ENCODE measurements around the gene LSM7. TPM values are rescaled to one million over a fixed set of nuclear protein-coding genes. Genes with fewer than 3 reads are reported as not detected.
A peak's percentile ranks its signal among the peaks of the same experiment; 100 is the strongest.

Gene LSM7
- total RNA-seq, 2 donors from 2014 or later = 115 to 140 TPM

DNA sequence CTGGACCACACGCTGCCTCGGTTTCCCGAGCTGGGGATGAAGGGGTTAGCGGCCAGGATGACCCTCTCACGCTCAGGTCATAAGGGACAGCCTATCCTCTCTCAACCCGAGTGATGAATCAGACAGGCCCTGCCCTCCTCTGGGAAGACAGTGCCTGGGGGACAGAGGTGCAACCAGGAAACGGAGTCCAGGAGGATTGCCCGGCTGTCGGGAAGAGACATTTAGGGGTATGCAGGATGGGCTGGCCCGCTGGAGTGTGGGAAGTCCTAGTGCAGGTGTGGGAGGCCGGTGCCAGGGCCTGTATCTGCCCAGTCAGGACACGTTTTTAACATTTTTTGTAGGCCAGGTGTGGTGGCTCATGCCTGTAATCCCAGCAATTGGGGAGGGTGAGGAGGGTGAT is 8.3 kb downstream of the LSM7 start:
- peaks cover 4 to 8% of the 10 kb centered on the region in 2 donors for H3K9me3 Mint-ChIP-seq
- no peak for DNase-seq (ENCODE audit: low spot score in 2 of 2)
- H3K36me3 Mint-ChIP-seq = peaks cover 6 to 8% of the 10 kb centered on the region in 2 donors
- no peak overlapping the region for H3K27ac Mint-ChIP-seq
- ATAC-seq = no peak

GRCh38 chr19:2319551-2319950 is 8.8 kb downstream of the LSM7 start:
- no peak for ATAC-seq
- Mint-ChIP-seq H3K9me3 (peaks cover 9 to 13% of the 10 kb centered on the region in 2 donors), H3K36me3 (peaks cover 11 to 13% of the 10 kb centered on the region in 2 donors), H3K27ac (no peak overlapping the region)
- no peak for DNase-seq (ENCODE audit: low spot score in 2 of 2)

DNA sequence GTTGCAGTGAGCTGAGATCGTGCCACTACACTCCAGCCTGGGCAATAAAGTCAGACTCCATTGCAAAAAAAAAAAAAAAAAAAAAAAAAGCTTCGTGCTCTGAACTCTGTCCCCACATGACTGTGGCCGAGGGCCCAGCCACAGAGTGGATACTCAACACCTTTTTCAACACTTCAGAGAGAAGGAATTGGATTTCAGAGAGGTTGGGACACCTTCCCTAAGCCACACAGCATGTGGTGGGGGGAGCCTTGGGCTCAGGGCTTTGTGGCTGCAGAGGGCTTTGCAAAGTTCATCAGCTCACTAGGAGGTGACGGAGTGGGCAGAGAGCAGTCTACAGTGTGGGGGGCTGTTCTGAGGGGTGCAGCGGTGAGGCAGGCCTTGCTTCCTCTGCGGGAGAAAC is 9.5 kb downstream of the LSM7 start:
- peaks cover 10 to 15% of the 10 kb centered on the region in 2 donors for H3K9me3 Mint-ChIP-seq
- no peak overlapping the region for H3K27ac Mint-ChIP-seq
- DNase-seq (ENCODE audit: low spot score in 2 of 2) (no peak), ATAC-seq (peak in 1 of 2 donors; percentile 10)
- H3K36me3 Mint-ChIP-seq = peaks cover 12 to 15% of the 10 kb centered on the region in 2 donors

- no peak for DNase-seq (ENCODE audit: low spot score in 2 of 2)
- H3K36me3 Mint-ChIP-seq = peaks cover 12 to 15% of the 10 kb centered on the region in 2 donors
- H3K9me3 Mint-ChIP-seq = peaks cover 10 to 15% of the 10 kb centered on the region in 2 donors
- ATAC-seq = no peak
- H3K27ac Mint-ChIP-seq = no peak overlapping the region
Measured at GRCh38 chr19:2317756-2318155, 10.6 kb downstream of the LSM7 start.

- Mint-ChIP-seq H3K9me3 (peaks cover 10 to 15% of the 10 kb centered on the region in 2 donors), H3K36me3 (peaks cover 12 to 15% of the 10 kb centered on the region in 2 donors), H3K27ac (no peak overlapping the region)
- DNase-seq (ENCODE audit: low spot score in 2 of 2) (no peak), ATAC-seq (no peak)
Measured at GRCh38 chr19:2317300-2317699, 11.1 kb downstream of the LSM7 start.

DNA sequence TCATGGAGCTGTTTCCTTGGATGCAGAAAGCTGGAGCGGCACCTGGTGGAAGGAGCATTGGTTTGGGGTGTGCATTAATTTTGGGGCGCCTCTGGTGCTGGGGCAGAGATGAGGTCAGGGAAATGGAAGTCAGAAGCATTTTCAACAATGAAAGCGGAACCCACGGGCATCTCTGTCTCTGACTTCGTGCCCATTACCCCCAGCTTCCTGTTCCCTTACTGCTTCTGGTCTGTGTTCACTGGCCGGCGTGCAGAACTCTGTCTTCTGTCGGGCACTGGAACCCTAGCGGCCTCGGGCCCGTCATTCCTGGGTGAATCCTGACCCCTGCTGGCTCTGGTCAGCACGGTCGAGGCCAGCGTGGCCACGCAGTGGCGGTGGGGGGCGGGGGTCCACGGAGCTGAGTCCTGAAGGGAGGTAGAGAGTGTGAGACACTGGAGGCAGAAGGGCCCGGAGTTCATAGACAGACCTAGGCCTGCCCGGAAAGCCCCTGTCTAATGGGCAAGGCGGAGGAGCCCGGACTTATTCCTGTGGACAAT is 12.5 kb downstream of the LSM7 start:
- H3K27ac Mint-ChIP-seq = no peak overlapping the region
- ATAC-seq (peak; percentile 59 to 75), DNase-seq (ENCODE audit: low spot score in 2 of 2) (peak in 1 of 2 donors; percentile 41)

GRCh38 chr19:2315121-2315817 is 13.1 kb downstream of the LSM7 start:
- Mint-ChIP-seq H3K9me3 (peaks cover 10 to 15% of the 10 kb centered on the region in 2 donors), H3K27ac (no peak overlapping the region), H3K36me3 (peaks cover 12 to 15% of the 10 kb centered on the region in 2 donors)
- ATAC-seq (no peak), DNase-seq (ENCODE audit: low spot score in 2 of 2) (no peak)

More for the DNA sequence above, 12.5 kb downstream of the LSM7 start:
- Mint-ChIP-seq H3K9me3 (peaks cover 10 to 15% of the 10 kb centered on the region in 2 donors), H3K36me3 (peaks cover 12 to 15% of the 10 kb centered on the region in 2 donors)

DNA sequence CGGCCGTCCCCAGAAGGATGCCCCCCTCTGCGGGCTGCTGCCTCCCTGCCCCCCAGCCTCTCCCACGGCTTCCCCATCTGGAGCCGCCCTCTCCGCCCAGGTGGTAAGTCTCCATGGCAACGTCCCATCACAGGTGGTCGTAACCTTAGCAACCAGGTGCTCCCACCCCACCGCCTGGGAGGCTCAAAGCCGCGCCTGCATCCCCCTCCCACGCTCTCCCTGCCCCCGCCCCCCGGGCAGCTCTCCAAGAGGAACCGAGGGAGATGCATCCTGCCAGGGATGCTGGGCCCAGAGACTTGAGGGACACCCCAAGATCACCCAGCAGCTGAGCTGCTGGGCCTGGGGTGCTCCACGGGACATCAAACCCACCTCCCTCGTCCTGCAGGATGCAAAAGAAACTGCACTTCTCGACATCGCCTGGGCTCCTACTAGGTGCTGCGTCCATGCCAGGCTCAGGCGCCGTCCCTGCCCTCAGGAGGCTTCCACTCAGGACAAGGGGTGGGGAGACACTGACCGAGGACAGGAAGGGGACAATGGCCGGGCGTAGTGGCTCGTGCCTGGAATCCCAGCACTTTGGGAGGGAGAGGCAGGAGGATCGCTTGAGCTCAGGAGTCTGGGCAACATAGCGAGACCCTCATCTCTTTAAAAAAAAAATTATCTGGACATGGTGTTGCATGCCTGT is 15.4 kb downstream of the LSM7 start:
- H3K27ac Mint-ChIP-seq = no peak overlapping the region
- no peak for ATAC-seq
- H3K36me3 Mint-ChIP-seq = peaks cover 15 to 19% of the 10 kb centered on the region in 2 donors
- no peak for DNase-seq (ENCODE audit: low spot score in 2 of 2)
- H3K9me3 Mint-ChIP-seq = peaks cover 10 to 15% of the 10 kb centered on the region in 2 donors

DNA sequence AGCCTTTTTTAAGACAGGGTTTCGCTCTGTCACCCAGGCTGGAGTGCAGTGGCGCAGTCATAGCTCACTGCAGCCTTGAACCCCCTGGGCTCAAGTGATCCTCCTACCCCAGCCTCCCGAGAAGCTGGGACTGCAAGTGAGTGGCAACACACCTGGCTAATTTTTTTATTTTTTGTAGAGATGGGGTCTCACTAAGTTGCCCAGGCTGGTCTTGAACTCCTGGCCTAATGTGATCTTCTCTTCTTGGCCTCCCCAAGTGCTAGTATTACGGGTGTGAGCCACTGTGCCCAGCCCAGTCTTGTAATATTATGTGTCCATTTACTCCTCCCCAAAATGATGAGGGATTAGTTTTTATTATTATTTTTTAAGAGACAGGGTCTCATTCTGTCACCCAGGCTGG is 17.3 kb downstream of the LSM7 start:
- no peak for DNase-seq (ENCODE audit: low spot score in 2 of 2)
- Mint-ChIP-seq H3K27ac (no peak overlapping the region), H3K36me3 (peaks cover 15 to 19% of the 10 kb centered on the region in 2 donors), H3K9me3 (peaks cover 10 to 15% of the 10 kb centered on the region in 2 donors)
- no peak for ATAC-seq

- ATAC-seq = no peak
Measured at GRCh38 chr19:2309734-2310362, 18.5 kb downstream of the LSM7 start.

GRCh38 chr19:2308114-2308556 is 20.3 kb downstream of the LSM7 start, which contains the start of gene LINGO3:
TSS of gene LINGO3 (minus strand) at chr19:2308154. CDS start at chr19:2291776, 16,378 bp downstream.
- H3K27ac Mint-ChIP-seq = no peak within 1 kb of the TSS
- H3K36me3 Mint-ChIP-seq = peaks cover 0 to 7% of the 10 kb centered on the region in 2 donors
- H3K9me3 Mint-ChIP-seq = no peaks in the 10 kb centered on the region
- ATAC-seq (peak in 1 of 2 donors; percentile 27), DNase-seq (ENCODE audit: low spot score in 2 of 2) (no peak)

More at GRCh38 chr19:2309734-2310362, 18.5 kb downstream of the LSM7 start:
- H3K27ac Mint-ChIP-seq = no peak overlapping the region
- H3K36me3 Mint-ChIP-seq = peaks cover 5 to 11% of the 10 kb centered on the region in 2 donors
- DNase-seq (ENCODE audit: low spot score in 2 of 2) = no peak
- H3K9me3 Mint-ChIP-seq = peaks cover 4 to 5% of the 10 kb centered on the region in 2 donors

- ATAC-seq (no peak), DNase-seq (ENCODE audit: low spot score in 2 of 2) (no peak)
- Mint-ChIP-seq H3K36me3 (peaks cover 0 to 7% of the 10 kb centered on the region in 2 donors), H3K9me3 (no peaks in the 10 kb centered on the region), H3K27ac (no peak overlapping the region)
Measured at GRCh38 chr19:2307518-2308012, 20.8 kb downstream of the LSM7 start.

GRCh38 chr19:2306971-2307370 is 21.4 kb downstream of the LSM7 start:
- Mint-ChIP-seq H3K36me3 (peaks cover 0 to 7% of the 10 kb centered on the region in 2 donors), H3K27ac (no peak overlapping the region), H3K9me3 (no peaks in the 10 kb centered on the region)
- DNase-seq (ENCODE audit: low spot score in 2 of 2) = no peak
- no peak for ATAC-seq

DNA sequence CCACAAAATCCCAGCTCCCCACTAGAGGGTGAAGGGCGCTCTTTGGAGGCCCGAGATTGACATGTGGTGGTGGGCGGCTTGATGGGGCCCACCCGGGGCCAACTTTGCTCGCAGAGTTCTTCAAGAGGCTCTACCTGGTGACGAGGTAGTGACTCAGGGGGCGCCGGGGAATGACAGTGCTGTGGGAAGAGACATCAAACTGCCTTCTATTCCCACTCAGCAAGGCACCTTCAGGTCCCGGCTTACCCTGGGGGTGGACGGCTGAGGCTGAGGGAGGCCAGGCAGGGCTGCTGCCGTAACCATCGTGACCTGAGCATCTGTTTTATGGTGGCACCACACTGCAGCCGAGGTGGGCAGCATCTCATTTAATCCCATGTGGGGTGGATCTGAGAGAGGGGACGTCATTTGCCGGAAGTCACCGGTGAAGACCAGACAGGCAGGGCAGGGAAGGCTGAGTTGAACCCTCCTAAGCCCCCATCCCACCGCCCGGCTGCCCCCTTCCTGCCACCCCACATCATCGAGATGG is 22.0 kb downstream of the LSM7 start:
- no peaks in the 10 kb centered on the region for H3K9me3 Mint-ChIP-seq
- peaks cover 0 to 7% of the 10 kb centered on the region in 2 donors for H3K36me3 Mint-ChIP-seq
- H3K27ac Mint-ChIP-seq = no peak overlapping the region
- ATAC-seq (no peak), DNase-seq (ENCODE audit: low spot score in 2 of 2) (no peak)

- Mint-ChIP-seq H3K36me3 (peaks cover 0 to 7% of the 10 kb centered on the region in 2 donors), H3K27ac (no peak overlapping the region), H3K9me3 (no peaks in the 10 kb centered on the region)
- no peak for DNase-seq (ENCODE audit: low spot score in 2 of 2)
- ATAC-seq = no peak
Measured at GRCh38 chr19:2305452-2306280, 22.7 kb downstream of the LSM7 start.
